Astrocyte of the hippocampus (primary cell): Measurements from ENCODE around the gene HDAC9.

Source experiments
- DNase-seq: peaks from one replicate; pipeline ENCODE4 v3.0.0; 2011; ENCODE audit warnings: low read depth, low spot score

Gene HDAC9

DNA sequence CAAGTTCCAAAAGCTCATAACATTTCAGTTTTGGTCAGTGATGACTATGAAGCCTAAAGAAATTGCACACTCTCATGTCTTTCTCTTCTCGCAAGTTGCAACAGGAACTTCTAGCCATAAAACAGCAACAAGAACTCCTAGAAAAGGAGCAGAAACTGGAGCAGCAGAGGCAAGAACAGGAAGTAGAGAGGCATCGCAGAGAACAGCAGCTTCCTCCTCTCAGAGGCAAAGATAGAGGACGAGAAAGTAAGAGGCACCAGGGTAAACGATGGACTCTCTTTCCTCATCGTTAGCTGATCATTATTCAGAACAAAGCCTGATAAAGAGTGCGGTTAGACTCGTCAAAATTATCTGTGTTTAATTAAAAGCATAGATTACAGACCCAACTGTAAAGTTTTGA is 94.7 kb downstream of the HDAC9 start:
- DNase-seq, result no peak

DNA sequence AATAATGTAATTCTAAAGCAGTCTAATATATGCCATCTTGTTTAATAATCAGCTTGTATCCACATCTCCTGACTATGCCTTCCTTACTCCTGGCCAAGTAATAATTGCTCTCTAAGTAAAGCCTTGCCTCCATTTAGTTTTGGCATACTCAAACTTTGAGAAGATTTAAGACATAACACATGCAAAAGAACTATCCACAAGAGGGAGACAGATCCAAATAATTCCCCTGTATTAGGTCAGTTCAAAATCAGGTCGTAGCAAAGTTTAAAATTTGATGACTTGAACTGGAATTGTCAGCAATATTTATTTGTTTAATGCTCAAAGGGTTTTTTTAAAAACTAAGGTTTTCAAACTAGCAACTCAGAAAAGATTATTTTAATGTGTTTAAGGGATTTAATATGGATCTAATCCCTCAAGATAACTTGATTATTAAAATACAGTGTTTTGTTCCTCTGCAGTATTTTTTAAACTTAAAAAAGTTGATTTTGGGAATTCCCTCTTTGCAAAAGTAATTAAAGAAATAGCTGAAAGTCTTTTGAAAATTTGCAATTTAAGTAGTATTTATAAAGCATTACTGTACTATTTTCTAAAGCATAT is 95.3 kb downstream of the HDAC9 start:
- peak; percentile 68 for DNase-seq

DNA sequence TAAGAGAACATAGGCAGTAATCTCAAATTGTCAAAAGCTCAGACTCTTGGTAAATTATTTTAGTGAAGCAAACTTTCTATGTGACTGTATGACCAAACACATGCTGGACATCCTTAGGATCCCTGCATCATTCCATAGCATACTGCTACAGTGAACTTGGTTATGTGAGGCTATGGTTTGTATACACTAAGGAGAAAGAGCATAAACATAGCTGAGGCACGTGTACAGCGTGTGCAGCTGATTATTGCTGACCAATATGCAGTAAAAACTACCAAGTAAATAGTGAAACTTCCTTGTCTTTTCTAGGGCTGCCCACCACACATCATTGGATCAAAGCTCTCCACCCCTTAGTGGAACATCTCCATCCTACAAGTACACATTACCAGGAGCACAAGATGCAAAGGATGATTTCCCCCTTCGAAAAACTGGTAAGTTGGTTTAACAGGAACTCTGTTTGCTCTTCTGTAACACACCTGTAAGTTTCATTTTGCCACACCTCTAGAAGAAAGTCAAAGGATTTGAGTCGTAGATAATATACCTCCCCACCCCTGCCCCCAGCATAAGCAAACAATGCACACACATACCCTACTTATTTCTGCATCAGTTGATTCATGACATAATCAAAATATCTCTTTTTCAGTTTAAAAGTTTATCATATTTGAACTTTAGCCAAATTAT is 98.2 kb downstream of the HDAC9 start:
- no peak for DNase-seq

DNA sequence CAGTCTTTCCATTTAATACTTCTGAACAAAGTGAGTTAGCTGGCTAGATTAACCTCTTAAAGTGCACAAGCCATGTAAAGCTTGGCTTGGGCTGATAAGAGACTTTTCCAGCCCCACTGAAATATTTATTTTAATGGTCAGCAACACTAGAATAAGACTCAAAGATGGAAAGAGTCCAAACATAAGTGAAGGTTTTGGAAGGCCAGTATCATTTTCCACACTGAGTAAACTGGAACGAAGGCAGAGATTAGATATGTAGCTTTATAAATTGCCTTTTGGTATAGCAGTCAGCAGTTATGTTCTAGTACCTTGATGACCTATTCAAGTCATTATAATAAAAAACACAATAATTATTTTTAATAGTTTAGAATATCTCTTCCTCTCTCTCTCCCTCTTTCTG is 102.2 kb downstream of the HDAC9 start:
- DNase-seq, result peak; percentile 11

DNA sequence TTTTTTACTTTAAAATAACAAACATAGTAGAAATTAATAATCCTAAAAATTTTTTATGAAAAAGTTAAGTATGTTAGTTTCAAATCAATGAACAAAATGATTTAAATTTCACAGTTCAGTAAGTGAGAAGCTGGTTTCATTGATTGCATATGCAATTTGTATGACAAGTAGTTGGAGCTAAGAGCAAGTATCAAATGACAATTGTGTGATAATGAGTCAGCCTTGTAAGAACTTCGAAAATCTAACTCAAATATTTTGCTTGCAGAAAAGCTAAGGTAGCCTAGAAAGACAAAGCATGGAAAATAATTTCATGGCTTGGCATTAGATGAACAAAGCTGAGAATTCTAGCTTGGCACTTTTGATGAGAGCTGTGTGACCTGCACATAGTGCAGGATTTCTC is 111.5 kb downstream of the HDAC9 start:
- peak; percentile 34 for DNase-seq

GRCh38 chr7:18610331-18610948 is 114.9 kb downstream of the HDAC9 start:
- peak; percentile 19 for DNase-seq

DNA sequence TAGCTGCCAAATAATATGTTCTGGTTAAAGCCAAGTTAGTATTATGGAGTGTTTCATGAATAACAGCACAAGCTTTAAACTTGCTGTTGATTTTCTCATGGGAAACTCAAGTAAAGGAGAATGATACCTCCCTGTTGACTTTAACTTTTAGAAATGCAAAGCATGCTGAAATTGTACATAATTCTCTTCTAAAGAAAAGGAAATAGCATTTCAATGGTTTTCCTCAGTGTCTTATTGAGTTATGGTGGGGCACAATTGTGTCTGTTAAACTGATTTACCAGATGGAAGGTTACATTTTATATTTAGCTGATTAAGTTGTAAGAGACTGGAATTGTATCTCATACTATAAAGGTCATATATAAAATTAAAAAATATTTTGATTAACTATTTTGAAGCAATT is 119.3 kb downstream of the HDAC9 start:
- no peak for DNase-seq

DNA sequence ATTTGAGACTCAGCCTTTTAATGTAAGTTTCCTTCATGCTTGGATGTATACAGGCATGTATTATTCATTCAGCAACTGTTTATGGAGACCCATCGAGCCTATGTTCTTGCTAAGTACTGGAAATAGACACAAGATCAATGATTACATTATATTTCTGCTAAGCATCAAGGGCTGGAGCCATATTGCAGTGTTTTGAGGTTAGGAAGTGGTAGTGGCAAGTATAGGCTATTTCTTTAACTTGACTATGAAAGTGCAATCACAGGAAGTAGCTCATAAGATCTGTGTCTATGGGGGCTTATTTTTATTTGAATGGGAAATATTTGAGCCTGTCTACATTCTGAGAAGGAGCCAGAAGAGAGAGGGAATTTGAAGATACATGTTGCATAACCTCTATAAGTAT is 123.8 kb downstream of the HDAC9 start:
- no peak for DNase-seq

GRCh38 chr7:18623389-18623788 is 127.8 kb downstream of the HDAC9 start:
- DNase-seq, result no peak

- no peak for DNase-seq
These were observed 128.9 kb downstream of the HDAC9 start for GRCh38 chr7:18624459-18624858.

DNA sequence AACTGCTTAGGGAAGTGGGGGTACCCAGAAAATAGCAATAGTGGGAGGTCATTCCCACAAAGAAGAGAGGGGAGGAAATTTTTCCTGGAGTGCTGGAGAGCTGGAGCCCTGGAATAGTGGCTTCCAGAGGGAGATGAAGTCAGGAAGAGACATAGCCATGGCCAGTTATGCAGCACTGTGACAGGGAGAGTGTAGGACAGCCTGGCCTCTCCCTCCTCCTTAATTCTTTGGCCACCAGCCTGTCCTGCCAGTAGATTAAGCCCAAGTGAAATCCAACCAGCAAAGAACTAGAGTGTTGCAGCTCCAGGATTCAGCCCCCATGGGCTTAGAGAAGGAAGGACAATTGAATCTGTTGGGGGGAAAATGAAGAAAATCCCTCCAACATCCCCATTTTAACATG is 130.5 kb downstream of the HDAC9 start:
- no peak for DNase-seq

DNA sequence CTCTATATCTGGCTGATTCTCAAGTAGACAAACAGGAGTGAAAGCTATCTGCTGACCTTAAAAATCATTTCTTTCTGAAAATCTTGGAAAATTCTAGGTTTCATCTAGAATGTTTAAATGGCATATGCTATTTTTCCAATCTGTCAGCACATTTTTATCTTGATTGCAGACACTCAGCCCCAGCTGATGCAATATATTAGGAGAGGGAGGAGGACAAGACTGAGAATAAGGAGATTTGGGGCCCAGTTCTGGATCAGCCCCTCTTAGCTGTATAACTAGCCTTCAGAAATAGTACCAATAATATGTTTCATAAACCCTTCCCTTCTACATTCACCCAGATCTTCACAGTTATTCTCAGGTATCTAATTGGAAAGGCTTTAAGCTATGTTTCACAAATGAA is 131.2 kb downstream of the HDAC9 start:
- no peak for DNase-seq

GRCh38 chr7:18637516-18637915 is 142.0 kb downstream of the HDAC9 start:
- DNase-seq, result no peak

DNA sequence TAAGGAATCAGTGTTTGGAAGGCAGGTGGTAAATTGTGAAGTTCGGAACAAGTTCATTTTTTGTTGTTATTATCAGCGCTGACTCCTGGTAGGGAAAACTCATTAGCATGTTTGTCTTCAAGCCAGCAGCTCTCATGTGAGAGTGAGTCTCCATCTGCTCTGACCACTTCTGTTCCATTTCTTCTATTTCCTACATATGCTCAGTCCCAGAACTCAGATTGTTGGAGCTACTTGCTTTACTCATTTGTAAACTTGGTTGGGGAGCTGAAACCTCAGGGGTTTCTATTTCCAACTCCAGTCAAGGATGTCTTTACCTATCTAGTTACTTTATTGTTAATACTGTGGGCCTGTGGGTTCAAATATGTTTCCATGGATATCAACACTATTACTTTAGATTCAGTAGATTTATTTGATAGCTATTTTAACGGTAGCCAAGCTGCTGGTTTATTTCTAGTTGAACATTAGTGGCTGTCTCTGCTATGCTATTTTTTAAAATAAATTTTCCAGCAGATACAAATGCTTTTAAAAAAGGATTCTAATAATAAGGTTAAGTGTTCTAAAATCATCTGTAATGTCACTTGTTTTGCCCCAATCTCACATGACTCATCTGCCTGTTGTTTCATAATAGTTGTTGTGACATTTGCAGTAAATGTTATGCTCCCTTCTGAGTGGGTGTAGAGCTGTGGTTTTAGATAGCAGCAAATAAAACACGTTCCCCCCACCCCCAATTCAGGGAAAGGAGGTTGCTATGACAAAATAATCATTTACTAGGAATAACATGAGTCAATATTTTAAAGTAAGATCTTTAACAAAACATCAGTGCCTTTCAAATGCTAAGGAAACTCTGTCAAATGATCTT is 143.3 kb downstream of the HDAC9 start:
- DNase-seq, result peak; percentile 58

DNA sequence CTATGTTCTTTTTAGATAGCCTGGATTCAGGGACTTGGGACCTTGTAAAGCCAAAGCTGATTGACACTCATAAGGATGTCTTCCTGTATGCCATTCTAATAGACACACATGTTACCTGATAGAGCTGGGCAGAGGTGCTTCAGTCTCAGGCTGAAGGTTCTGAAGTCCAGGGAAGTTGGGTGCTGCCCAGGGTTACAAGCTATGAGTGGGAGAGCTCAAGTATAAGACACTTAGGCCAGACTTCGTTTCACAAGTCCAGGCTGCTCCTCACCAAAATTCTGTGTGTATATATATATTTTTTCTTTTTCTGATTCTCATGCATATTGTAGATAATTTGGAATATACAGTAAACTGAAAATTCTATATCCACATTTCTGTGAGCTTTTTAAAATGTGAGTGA is 144.2 kb downstream of the HDAC9 start:
- DNase-seq, result no peak

GRCh38 chr7:18644981-18645380 is 149.4 kb downstream of the HDAC9 start:
- DNase-seq, result no peak

DNA sequence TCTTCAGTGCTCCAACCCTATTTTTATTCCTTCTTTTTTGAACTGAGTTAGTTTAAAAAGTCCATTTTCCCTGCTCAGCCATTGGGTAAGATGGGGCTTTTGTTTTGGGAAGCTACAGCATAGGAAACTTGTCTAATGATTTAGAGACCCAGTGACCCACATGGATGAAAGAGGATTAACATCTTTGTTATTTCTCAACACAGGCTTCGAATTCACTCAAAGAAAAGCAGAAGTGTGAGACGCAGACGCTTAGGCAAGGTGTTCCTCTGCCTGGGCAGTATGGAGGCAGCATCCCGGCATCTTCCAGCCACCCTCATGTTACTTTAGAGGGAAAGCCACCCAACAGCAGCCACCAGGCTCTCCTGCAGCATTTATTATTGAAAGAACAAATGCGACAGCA is 152.0 kb downstream of the HDAC9 start:
- no peak for DNase-seq

- no peak for DNase-seq
These were observed 153.6 kb downstream of the HDAC9 start for GRCh38 chr7:18648849-18649758.

GRCh38 chr7:18653381-18654155 is 158.0 kb downstream of the HDAC9 start:
- DNase-seq, result peak; percentile 23

DNA sequence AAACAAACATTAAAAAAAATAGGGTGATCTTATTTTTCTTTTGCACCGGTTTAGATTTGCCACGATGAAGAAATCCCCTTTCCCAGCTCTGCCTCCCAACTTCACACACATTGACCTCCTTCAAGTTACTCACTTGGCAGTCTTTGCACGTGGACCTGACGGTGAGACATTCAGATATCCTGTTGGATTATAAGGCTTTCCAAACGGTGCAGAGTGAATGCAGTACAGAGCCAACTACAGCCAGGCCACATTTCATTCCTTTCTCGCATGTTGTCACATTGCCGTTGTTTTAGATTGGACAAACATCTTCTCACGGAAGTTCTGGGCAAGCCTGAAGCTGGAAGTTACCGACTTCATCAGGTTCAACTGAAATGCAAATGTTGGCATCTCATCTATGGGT is 159.2 kb downstream of the HDAC9 start:
- DNase-seq, result no peak

DNA sequence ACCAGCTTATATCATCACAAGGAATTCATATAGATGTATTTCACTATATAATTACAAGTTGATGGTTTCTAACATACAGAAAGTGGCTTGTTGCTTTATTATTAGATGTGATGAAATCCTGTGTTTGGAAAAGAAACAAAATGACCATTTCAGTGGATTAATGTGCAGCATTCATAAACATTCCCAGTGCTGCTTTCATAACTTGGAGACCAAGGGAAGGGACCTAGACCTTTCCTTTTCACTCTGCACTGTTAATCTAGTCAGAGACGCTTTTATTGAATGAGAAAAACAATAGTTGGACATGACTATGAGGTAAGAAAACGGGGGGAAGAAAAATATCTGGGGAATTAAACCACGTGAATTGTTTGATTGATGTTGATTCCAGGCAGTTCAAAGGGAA is 160.0 kb downstream of the HDAC9 start:
- no peak for DNase-seq
